CD4-positive, alpha-beta T cell treated with Interleukin-6 at 100 ng/mL for 8 hours (primary cell): ENCODE data around the gene CFAP97D2.

ENCODE experiments used
- DNase-seq: peaks from one replicate; pipeline ENCODE4 v3.0.0-alpha.2; 2020; ENCODE audit warnings: mixed read lengths, low spot score

The CFAP97D2 gene

DNA sequence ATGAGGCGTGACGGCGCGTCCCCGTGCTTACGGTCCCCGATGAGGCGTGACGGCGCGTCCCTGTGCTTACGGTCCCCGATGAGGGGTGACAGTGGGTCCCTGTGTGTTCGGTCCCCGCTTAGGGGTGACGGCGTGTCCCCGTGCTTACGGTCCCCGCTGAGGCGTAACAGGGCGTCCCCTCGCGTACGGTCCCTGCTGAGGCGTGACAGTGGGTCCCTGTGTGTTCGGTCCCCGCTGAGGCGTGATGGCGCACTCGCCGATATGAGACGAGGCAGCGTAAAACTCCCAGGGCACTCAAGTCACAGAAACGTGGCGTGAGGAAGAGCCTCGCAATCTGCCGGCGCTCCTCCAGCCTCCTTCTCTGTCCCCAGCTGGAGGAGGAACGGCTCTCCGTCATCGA lies 20.9 kb downstream of the CFAP97D2 start:
- no peak for DNase-seq

GRCh38 chr13:114200399-114200911 lies 21.4 kb downstream of the CFAP97D2 start:
- DNase-seq, result no peak

DNA sequence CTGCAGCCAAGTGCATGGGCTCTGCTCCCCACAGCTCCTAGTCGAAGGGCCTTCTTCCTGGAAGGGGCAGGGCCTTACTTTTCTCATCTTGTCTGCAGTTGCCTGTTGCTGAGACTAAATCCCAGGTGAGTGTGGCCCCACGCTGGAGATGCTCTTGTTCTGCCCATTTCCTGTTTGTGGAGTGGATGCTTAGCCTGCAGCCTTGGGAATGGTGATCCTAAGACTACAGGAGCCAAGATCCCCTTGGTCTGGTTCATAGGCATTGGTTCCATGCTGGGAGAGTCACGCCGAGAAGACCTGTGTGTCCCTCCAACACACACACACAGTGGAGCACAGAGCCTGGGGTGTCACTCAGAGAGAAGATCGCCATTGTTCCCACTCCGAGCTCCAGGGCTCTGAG lies 23.5 kb downstream of the CFAP97D2 start:
- no peak for DNase-seq

DNA sequence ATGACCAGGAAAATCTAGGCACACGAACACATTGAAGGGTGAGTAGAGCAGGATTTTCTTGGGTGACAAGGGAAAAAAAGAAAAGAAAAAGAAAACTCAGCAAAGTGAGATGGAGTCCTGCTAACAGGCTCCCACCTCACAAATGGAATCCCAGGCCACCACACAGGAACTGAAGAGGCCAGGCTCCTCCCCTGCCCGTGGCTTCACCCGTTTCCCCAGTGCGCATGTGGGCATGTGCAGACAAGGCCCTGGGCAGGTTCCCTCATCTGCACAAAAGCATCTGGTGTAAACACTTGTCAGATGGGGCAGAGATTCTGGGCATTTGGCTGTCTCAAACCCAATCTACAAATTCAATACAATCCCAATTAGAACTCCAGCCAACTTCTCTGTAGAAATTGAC lies 24.5 kb downstream of the CFAP97D2 start:
- DNase-seq, result peak; percentile 55

GRCh38 chr13:114204894-114205293 lies 25.8 kb downstream of the CFAP97D2 start:
- no peak for DNase-seq

GRCh38 chr13:114208134-114208533 lies 29.1 kb downstream of the CFAP97D2 start:
- DNase-seq, result no peak

DNA sequence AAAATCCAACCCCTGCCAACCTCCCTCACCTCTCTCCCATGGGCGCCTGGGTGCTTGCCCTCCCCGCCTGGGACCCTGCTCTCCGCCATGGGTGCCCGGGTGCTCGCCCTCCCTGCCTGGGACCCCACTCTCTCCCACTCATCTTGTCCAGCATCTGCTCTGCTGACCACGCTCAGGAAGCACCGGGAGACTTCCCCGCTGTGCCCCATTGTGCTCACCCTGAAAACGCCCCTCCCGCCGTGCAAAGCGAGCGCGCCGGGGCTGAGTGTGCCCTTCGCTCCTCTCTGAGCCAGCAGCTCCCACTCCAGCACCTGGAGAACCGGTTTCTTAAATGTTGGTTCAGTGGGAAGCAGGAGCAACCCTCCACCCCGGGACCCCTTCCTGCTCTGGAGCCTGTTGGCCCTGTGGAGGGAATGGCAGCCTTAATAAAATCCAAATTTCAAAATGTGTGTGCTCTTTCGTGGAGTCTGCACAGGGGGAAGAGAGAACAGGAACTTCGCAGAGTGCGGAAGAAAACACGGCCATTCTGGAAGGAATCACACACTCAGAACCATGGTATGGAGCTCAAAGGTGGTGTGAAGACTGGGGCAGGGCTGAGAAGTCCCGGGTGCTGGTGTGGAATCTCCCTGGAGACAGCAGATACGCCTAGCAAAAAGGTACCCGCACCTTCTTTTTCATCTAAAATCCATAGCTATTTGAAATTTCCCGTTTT lies 32.5 kb downstream of the CFAP97D2 start:
- DNase-seq, result no peak

- DNase-seq, result no peak
These were observed 33.1 kb downstream of the CFAP97D2 start for GRCh38 chr13:114212158-114212495.

- DNase-seq, result no peak
These were observed 34.9 kb downstream of the CFAP97D2 start for GRCh38 chr13:114213980-114214379.

DNA sequence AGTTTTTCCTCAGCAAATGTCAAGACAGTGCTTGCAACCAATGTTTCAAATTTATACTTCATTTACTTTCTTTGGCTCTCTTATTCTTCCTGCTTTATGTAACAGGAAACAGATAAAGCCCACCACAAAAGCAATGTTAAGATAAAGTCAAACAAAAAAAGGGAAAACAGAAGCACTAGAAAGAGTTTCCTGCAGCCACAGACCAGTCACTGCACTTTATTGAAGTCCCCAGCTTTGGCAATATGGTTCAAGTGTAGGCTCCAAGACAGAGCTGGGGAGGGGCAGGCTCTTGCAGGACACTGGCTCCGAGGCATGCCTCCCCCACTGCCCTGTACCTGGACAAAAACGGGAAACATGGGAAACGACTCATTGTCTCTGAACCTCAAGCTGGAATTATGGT lies 40.3 kb downstream of the CFAP97D2 start:
- no peak for DNase-seq

DNA sequence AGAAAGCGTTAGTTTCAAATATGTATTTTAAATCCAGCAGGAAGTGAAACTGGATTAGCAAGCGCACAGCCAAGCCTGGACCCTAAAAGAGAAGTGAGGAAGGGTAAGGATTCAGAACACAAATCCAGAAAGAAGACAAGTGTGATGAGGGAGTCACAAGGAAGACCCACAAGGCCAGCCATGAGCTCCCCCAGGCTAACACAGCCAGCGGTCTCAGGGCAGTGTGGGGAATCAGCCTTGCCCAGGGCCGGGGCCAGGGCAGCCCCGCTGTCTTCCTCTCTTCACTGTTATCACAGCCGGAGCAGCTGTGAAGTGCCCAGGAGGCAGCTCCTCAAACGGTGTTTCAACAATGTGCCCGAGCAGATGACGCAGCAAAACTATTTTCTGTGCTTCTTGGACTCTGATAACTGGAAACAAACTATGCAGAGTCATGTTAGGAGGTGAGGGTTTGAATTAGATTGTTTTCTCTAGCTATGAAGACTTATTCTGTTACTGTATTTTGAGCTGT lies 43.5 kb downstream of the CFAP97D2 start:
- no peak for DNase-seq

- no peak for DNase-seq
These were observed 45.1 kb downstream of the CFAP97D2 start for GRCh38 chr13:114224201-114224600.

DNA sequence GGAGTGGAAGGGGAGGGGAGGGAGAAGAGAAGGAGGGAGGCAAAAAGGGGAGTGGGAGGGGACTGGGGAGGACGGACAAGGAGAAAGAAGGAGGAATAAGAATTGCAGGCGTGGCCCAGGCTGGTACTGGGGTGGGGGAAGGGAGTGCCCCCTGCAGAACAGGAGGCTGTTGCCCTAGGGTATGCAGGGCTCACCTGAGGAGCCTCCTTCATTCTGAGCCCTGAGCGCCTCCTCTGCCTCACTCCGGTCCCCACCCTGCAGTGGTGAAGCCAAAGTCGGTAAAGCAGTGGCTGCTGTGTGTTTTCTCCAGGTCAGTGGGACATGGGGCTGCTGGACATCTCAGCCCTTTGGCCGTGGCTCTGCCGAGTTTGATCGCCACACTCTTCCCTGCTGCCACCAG lies 46.6 kb downstream of the CFAP97D2 start:
- no peak for DNase-seq

- no peak for DNase-seq
These were observed 47.0 kb downstream of the CFAP97D2 start for GRCh38 chr13:114226088-114226487.

GRCh38 chr13:114226699-114227323 lies 47.8 kb downstream of the CFAP97D2 start:
- DNase-seq, result peak; percentile 81

- DNase-seq, result no peak
These were observed 48.5 kb downstream of the CFAP97D2 start for GRCh38 chr13:114227528-114227927.

GRCh38 chr13:114228176-114228575 lies 49.1 kb downstream of the CFAP97D2 start:
- DNase-seq, result no peak

DNA sequence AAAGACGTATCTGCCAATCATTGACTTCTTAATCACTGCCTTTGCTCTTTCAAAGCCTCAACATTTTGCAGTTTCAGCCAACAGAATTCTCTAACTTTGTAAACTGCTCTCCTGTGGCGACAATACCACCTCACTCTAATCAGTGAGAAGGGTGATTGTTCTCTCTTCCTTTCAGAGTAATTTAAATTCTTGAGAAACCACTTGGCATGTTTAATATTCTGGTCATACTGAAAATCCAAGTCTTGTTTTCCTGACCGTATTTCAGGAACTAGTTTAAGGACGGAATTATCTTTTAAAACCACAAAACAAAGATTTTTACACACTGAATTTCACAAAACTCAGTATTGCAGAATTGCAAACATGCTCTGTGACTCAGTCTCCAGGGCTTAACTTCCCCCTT lies 50.4 kb downstream of the CFAP97D2 start:
- no peak for DNase-seq

DNA sequence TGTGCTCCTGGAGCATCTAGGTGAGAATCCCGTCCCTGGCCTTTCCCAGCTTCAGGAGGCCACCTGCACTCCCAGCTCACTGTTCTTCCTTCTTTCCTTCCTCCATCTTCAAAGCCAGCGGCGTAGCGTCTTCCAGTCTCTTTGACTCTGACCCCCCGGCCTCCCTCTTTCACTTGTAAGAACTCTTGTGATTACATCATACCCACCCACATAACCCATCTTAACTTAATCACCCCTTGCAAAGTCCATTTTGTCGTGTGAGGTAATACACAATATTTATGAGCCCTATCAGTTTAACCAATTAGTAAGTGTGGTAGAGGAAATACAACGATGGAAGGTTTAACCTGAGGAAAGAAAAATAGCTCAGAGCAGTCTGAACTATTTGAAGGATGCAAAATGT lies 51.1 kb downstream of the CFAP97D2 start:
- DNase-seq, result no peak

- DNase-seq, result no peak
These were observed 51.5 kb downstream of the CFAP97D2 start for GRCh38 chr13:114230575-114230974.

DNA sequence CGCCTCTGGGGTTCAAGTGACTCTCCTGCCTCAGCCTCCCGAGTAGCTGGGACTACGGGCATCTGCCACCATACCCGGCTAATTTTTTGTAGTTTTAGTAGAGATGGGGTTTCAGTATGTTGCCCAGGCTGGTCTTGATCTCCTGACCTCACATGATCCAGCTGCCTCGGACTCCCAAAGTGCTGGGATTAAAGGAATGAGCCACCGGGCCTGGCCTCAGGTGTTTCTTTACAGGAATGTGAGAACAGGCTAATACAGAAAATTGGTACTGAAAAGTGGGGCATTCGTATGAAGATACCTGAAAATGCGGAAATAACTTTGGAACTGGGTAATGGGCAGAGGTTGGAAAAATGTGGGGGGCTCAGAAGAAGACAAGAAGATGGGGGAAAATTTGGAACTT lies 52.8 kb downstream of the CFAP97D2 start:
- DNase-seq, result no peak

GRCh38 chr13:114234266-114234644 lies 55.2 kb downstream of the CFAP97D2 start:
- no peak for DNase-seq

DNA sequence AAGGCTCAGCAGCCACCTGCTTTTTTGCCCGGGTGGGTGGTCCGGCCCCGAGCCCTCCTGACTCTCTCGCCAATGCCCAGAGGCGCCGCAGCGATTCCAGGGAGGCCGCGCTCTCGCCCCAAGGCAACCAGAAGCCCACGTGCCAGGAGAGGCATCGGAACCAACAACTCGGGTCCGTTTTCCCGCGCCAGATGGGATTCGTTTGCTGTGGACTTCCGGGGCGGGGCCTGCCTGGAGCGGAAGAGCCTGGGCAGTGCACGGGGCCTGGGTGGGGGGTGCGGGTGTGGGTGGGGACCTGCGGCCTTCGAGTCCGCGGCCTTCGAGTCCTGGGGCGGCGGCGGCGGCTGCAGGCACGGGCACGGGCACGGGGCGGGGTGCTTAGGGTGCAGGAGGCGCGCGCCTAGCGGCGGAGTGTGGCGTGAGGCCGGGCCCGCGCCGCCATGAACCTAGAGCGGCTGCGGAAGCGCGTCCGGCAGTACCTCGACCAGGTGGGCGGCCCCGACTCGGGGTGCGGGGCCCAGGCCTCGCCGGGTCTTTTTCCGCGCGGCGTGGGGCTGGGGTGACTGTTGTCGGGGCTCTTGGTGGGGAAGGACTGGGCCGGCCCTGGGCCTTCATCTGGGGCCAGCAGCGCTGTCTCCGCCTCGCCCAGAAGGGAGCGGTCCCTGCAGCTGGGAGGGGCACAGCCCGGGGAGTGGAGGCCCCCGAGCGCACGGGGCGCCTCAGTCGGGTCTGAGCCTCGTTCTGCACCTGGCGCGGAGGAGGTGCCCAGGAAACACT lies 55.8 kb downstream of the CFAP97D2 start, which contains the start of gene CDC16:
TSS of gene CDC16 (plus strand) at position 253 of the 777 bp plus-strand sequence. CDS start at position 441, 188 bp downstream.
- peak; percentile 82 for DNase-seq
